ENCODE data around the gene NACAD.

The NACAD gene

DNA sequence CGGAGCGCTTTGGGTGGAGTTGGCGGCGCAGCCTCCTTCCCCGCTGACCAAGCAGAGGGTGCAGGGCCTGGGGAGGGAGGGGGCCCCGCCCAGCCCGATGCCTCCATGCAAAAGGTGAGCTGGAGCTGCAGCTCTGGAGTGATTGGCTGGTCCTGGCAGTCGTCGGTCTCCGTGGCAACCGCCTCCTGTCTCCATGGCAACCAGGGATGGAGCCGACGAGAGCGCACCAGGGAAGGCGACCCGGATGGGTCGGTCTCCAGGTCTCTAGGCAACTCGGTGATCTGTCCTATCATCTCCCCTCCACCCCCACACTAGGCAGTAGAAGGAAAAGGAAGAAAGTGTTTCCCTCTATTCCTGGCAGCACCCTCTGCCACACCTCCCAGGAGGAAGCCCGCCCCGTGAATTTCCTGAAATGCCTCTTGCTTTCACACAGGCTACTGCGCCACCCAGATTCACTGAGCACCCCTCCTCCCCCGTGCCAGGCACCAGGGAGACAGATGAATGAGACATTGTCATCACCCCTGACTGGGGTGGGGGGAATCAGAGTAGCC lies 647 bp upstream of the NACAD start:
- no peaks in the 10 kb centered on the region for H3K9me3 ChIP-seq (ENCODE audit: control insufficient read depth, insufficient read depth, low read length)
- H3K27ac ChIP-seq (ENCODE audit: low read length) = no peak overlapping the region
- peaks cover 5% of the 10 kb centered on the region for H3K4me1 ChIP-seq (ENCODE audit: control insufficient read depth, insufficient read depth, low read length)
- WGBS (ENCODE audit: insufficient coverage, insufficient read length) = no CpG with 5 or more reads among the region's 22 CpGs
- no peaks in the 10 kb centered on the region for H3K27me3 ChIP-seq (ENCODE audit: control insufficient read depth, insufficient read depth, low read length)
- no peaks in the 10 kb centered on the region for H3K36me3 ChIP-seq (ENCODE audit: control insufficient read depth, insufficient read depth, low read length)
- peak overlapping the region; percentile 64; the same call in 1 of the 2 replicates for H3K4me3 ChIP-seq (ENCODE audit: low read length)
- peak; percentile 75 for DNase-seq (ENCODE audit: low read depth, low spot score)

- H3K27ac ChIP-seq (ENCODE audit: low read length) = no peak overlapping the region
- no peaks in the 10 kb centered on the region for H3K27me3 ChIP-seq (ENCODE audit: control insufficient read depth, insufficient read depth, low read length)
- WGBS (ENCODE audit: insufficient coverage, insufficient read length) = no CpG with 5 or more reads among the region's 29 CpGs
- no peak for DNase-seq (ENCODE audit: low read depth, low spot score)
- H3K36me3 ChIP-seq (ENCODE audit: control insufficient read depth, insufficient read depth, low read length) = no peaks in the 10 kb centered on the region
- H3K4me1 ChIP-seq (ENCODE audit: control insufficient read depth, insufficient read depth, low read length) = peaks cover 5% of the 10 kb centered on the region
- H3K9me3 ChIP-seq (ENCODE audit: control insufficient read depth, insufficient read depth, low read length) = no peaks in the 10 kb centered on the region
- peak overlapping the region; percentile 11; the same call in 1 of the 2 replicates for H3K4me3 ChIP-seq (ENCODE audit: low read length)
These were observed 545 bp downstream of the NACAD start for GRCh38 chr7:45088146-45088701.

- Histone ChIP-seq H3K27ac (ENCODE audit: low read length) (no peak overlapping the region), H3K4me1 (ENCODE audit: control insufficient read depth, insufficient read depth, low read length) (peaks cover 3% of the 10 kb centered on the region), H3K27me3 (ENCODE audit: control insufficient read depth, insufficient read depth, low read length) (no peaks in the 10 kb centered on the region), H3K4me3 (ENCODE audit: low read length) (no peak overlapping the region), H3K9me3 (ENCODE audit: control insufficient read depth, insufficient read depth, low read length) (no peaks in the 10 kb centered on the region), H3K36me3 (ENCODE audit: control insufficient read depth, insufficient read depth, low read length) (no peaks in the 10 kb centered on the region)
- no CpG with 5 or more reads among the region's 6 CpGs for WGBS (ENCODE audit: insufficient coverage, insufficient read length)
- DNase-seq (ENCODE audit: low read depth, low spot score) = no peak
These were observed 1.2 kb downstream of the NACAD start for GRCh38 chr7:45087301-45088145.

DNA sequence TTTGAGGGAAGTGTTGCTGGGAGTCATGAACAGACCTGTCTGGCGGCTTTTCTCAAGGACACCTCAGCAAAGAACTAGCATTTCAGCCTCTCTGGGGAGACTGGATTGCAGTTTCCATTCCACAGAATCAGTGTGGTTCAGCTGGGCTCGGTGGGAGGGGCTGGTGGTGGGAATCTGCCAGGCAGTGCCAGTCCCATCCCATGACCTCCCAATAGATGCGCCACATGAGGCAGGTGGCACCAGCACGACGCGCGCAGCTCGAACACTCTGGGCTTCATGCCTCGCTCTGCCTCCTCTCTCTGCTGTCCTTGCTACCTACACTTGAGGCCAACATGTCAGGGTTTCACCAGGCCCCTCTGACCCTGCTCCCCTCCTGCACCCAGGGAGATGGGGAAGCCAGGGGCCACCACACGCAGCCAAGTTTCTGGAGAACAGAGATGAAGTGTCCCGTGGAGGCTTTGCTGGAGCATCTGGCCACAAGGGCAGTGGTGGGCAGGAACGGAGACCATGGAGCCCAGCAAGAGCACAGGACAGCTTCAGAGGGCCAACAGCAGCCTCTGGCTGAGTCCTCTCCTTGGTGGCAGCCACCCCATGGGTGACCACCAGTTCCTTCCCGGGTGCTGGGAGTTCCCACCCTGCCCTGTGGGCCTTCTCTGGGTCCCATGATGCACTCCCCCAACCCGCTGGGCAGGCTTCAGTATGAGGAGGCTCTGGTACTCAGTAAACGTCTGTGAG lies 2.3 kb downstream of the NACAD start:
- WGBS (ENCODE audit: insufficient coverage, insufficient read length) = no CpG with 5 or more reads among the region's 15 CpGs

DNA sequence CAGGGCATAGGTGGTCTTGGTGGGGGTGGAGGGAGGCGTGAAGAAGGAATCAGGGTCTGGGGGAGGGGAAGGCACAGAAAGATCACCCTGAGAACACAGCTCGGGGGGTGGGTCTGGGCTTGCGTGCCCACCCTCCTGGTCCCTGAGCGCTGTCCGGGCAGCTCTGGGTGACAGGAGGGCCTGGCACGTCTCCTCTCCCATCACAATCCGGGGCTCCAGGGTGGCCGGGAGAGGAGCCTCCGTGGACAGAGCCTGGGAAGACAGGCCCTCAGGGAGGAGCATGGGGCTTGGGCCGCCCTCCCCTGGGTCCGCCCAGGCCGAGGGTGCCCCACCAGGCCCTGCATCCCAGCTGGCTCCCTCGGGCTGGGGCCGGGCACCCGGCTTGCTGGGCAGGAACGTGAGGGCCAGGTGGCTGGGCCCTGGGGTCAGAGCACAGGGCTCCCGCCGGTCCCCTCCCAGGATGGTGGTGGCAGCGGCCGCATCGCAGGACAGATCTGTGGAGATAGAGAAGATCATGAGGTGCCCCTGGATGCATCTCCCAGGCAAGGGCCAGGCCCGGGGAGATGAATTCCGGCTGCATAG lies 3.1 kb downstream of the NACAD start:
- no peaks in the 10 kb centered on the region for H3K27me3 ChIP-seq (ENCODE audit: control insufficient read depth, insufficient read depth, low read length)
- H3K4me1 ChIP-seq (ENCODE audit: control insufficient read depth, insufficient read depth, low read length) = no peaks in the 10 kb centered on the region
- WGBS (ENCODE audit: insufficient coverage, insufficient read length) = no CpG with 5 or more reads among the region's 23 CpGs
- no peak for DNase-seq (ENCODE audit: low read depth, low spot score)
- no peak overlapping the region for H3K27ac ChIP-seq (ENCODE audit: low read length)
- no peak overlapping the region for H3K4me3 ChIP-seq (ENCODE audit: low read length)
- H3K9me3 ChIP-seq (ENCODE audit: control insufficient read depth, insufficient read depth, low read length) = no peaks in the 10 kb centered on the region
- H3K36me3 ChIP-seq (ENCODE audit: control insufficient read depth, insufficient read depth, low read length) = no peaks in the 10 kb centered on the region

More for the DNA sequence above, 2.3 kb downstream of the NACAD start:
- Histone ChIP-seq H3K4me1 (ENCODE audit: control insufficient read depth, insufficient read depth, low read length) (no peaks in the 10 kb centered on the region), H3K27ac (ENCODE audit: low read length) (no peak overlapping the region), H3K36me3 (ENCODE audit: control insufficient read depth, insufficient read depth, low read length) (no peaks in the 10 kb centered on the region), H3K4me3 (ENCODE audit: low read length) (no peak overlapping the region), H3K27me3 (ENCODE audit: control insufficient read depth, insufficient read depth, low read length) (no peaks in the 10 kb centered on the region), H3K9me3 (ENCODE audit: control insufficient read depth, insufficient read depth, low read length) (no peaks in the 10 kb centered on the region)
- DNase-seq (ENCODE audit: low read depth, low spot score) = no peak

GRCh38 chr7:45084901-45085618 lies 3.7 kb downstream of the NACAD start:
- WGBS (ENCODE audit: insufficient coverage, insufficient read length) = no CpG with 5 or more reads among the region's 24 CpGs
- Histone ChIP-seq H3K4me1 (ENCODE audit: control insufficient read depth, insufficient read depth, low read length) (no peaks in the 10 kb centered on the region), H3K4me3 (ENCODE audit: low read length) (no peak overlapping the region), H3K9me3 (ENCODE audit: control insufficient read depth, insufficient read depth, low read length) (no peaks in the 10 kb centered on the region), H3K27ac (ENCODE audit: low read length) (no peak overlapping the region), H3K27me3 (ENCODE audit: control insufficient read depth, insufficient read depth, low read length) (no peaks in the 10 kb centered on the region), H3K36me3 (ENCODE audit: control insufficient read depth, insufficient read depth, low read length) (no peaks in the 10 kb centered on the region)
- DNase-seq (ENCODE audit: low read depth, low spot score) = no peak

- Histone ChIP-seq H3K27ac (ENCODE audit: low read length) (no peak overlapping the region), H3K9me3 (ENCODE audit: control insufficient read depth, insufficient read depth, low read length) (no peaks in the 10 kb centered on the region), H3K4me1 (ENCODE audit: control insufficient read depth, insufficient read depth, low read length) (no peaks in the 10 kb centered on the region), H3K27me3 (ENCODE audit: control insufficient read depth, insufficient read depth, low read length) (no peaks in the 10 kb centered on the region), H3K36me3 (ENCODE audit: control insufficient read depth, insufficient read depth, low read length) (no peaks in the 10 kb centered on the region), H3K4me3 (ENCODE audit: low read length) (no peak overlapping the region)
- WGBS (ENCODE audit: insufficient coverage, insufficient read length) = no CpG with 5 or more reads among the region's 5 CpGs
- DNase-seq (ENCODE audit: low read depth, low spot score) = no peak
These were observed 4.4 kb downstream of the NACAD start for GRCh38 chr7:45084336-45084735.

DNA sequence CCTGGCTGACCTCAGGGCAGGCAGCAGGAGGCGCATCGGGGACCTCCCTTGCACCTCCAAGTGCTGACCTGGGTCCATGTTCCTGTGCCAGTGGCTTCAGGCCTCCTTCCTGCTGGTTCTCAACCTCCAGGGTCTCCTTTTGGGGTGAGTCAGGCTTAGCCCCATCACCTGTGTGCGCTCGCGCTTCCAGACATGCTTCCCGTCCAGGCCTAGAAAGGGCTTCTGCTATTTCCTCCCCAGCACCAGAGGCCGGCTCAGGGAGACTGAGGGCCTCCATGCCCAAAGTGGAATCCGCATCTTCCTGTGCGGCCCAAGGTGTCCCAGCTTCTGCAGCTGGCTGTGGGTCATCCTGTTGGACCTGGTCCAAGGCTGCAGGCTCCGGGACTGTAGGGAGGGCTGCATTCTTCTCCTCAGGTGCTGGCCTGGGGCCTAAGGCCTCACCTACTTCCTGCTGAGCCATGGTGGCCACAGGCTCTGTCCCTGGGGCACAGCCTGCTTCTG lies 5.9 kb downstream of the NACAD start:
- no peak for DNase-seq (ENCODE audit: low read depth, low spot score)

DNA sequence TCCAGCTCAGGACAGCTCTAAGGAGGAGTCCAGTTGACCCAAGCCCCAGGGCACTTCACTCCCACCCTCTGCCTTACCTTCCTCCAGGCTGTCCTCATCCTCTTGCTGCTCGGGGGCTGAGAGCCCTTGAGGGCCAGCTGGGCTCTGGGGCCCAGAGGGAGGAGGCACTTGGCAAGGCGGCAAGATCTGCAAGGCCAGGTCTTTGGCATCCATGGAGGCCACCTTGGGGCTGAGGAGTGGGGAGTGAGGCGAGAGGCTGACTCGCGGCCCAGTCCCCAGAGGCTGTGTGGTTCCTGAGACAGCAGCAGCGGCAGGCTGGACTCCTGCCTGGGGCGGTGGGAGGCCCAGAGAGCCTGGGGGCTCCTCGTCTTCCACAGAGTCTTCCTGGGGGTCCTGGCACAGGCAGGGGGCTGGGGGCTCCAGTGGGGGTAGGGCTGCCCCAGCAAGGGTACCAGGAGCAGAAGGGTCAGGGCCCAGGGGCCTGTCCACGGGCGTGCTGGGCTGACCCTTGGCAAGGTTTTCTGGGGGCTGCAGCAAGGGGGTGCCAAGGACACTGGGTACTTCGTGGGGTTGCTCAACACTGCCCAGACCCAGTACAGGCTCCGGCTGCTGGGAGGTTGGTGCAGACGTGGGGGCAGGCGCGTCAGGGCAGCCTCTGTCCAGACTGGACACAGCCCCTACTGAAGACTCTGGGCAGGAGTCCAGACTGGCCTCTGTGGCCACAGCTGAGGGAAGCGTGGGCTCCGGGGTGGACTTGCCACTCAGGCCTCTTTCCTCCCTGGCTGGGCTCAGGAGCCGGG lies 6.5 kb downstream of the NACAD start:
- no peaks in the 10 kb centered on the region for H3K36me3 ChIP-seq (ENCODE audit: control insufficient read depth, insufficient read depth, low read length)
- WGBS (ENCODE audit: insufficient coverage, insufficient read length) = no CpG with 5 or more reads among the region's 18 CpGs
- no peak overlapping the region for H3K4me3 ChIP-seq (ENCODE audit: low read length)
- no peaks in the 10 kb centered on the region for H3K9me3 ChIP-seq (ENCODE audit: control insufficient read depth, insufficient read depth, low read length)
- H3K4me1 ChIP-seq (ENCODE audit: control insufficient read depth, insufficient read depth, low read length) = no peaks in the 10 kb centered on the region
- DNase-seq (ENCODE audit: low read depth, low spot score) = no peak
- H3K27me3 ChIP-seq (ENCODE audit: control insufficient read depth, insufficient read depth, low read length) = no peaks in the 10 kb centered on the region
- no peak overlapping the region for H3K27ac ChIP-seq (ENCODE audit: low read length)

More for the DNA sequence above, 5.9 kb downstream of the NACAD start:
- Histone ChIP-seq H3K27ac (ENCODE audit: low read length) (no peak overlapping the region), H3K4me3 (ENCODE audit: low read length) (no peak overlapping the region), H3K9me3 (ENCODE audit: control insufficient read depth, insufficient read depth, low read length) (no peaks in the 10 kb centered on the region), H3K4me1 (ENCODE audit: control insufficient read depth, insufficient read depth, low read length) (no peaks in the 10 kb centered on the region), H3K36me3 (ENCODE audit: control insufficient read depth, insufficient read depth, low read length) (no peaks in the 10 kb centered on the region), H3K27me3 (ENCODE audit: control insufficient read depth, insufficient read depth, low read length) (no peaks in the 10 kb centered on the region)
- no CpG with 5 or more reads among the region's 10 CpGs for WGBS (ENCODE audit: insufficient coverage, insufficient read length)
